HepG2 (cell line): ENCODE data around the gene RAB33B. TPM values are rescaled to one million over a fixed set of nuclear protein-coding genes. Genes with fewer than 3 reads are reported as not detected.

Experiments
- KIAA2018 ChIP-seq: sonication (generic); formaldehyde crosslinking; IDR thresholded peaks from 2 replicates; pipeline ENCODE4 v1.5.0; 2020; ENCODE audit warnings: mild to moderate bottlenecking, missing genetic modification reagents, borderline replicate concordance
- USF2 ChIP-seq, 2 experiments: sonication (generic) in 1 of 2; formaldehyde crosslinking in 1 of 2; IDR thresholded peaks; 2 replicates each; pipeline versions ENCODE4 v1.5.1 to v1.6.1; 2011 to 2020; ENCODE audit warnings: borderline replicate concordance in 1 of 2, low read depth in 1 of 2, low read length in 1 of 2, mild to moderate bottlenecking in 1 of 2, missing genetic modification reagents in 1 of 2, moderate library complexity in 1 of 2
- ZBTB14 ChIP-seq: sonication (generic); formaldehyde crosslinking; IDR thresholded peaks from 2 replicates; pipeline ENCODE4 v1.4.0; 2020; ENCODE audit warnings: missing genetic modification reagents
- ZNF484 ChIP-seq: sonication (generic); formaldehyde crosslinking; IDR thresholded peaks from 2 replicates; pipeline ENCODE4 v1.5.1; 2020; ENCODE audit warnings: mild to moderate bottlenecking, low read depth, missing genetic modification reagents, borderline replicate concordance
- ZNF512B ChIP-seq: sonication (generic); formaldehyde crosslinking; IDR thresholded peaks from 2 replicates; pipeline ENCODE4 v1.5.1; 2020; ENCODE audit warnings: missing genetic modification reagents, mild to moderate bottlenecking, borderline replicate concordance
- ZNF770 ChIP-seq: sonication (generic); formaldehyde crosslinking; IDR thresholded peaks from 2 replicates; pipeline ENCODE4 v1.5.0; 2020; ENCODE audit warnings: mild to moderate bottlenecking, missing genetic modification reagents
- ZNF883 ChIP-seq: sonication (generic); formaldehyde crosslinking; IDR thresholded peaks from 2 replicates; pipeline ENCODE4 v1.5.1; 2020; ENCODE audit warnings: mild to moderate bottlenecking, missing genetic modification reagents; ENCODE audit errors: not compliant biosample characterization
- polyA plus RNA-seq, 8 experiments: library from polyadenylated mRNA; depleted of rRNA in 3 of 8; stranded (reverse) in 7 of 8; unstranded in 1 of 8; fragments of >200 nt; fragmentation: Illumina TruSeq in 4 of 8; extraction: Trizol in 4 of 8; gene quantifications; 2 replicates each; pipeline versions ENCODE4 v1.2.1 to v1.2.3, GENCODE V29; 2011 to 2016; ENCODE audit warnings: low read depth in 4 of 8, missing spikeins in 1 of 8, mixed read lengths in 1 of 8; ENCODE audit not compliant: insufficient read depth in 1 of 8
- total RNA-seq, 5 experiments: library from RNA; depleted of rRNA; stranded (reverse); fragments of >200 nt; fragmentation: Illumina TruSeq; extraction: Trizol; gene quantifications; 2 replicates each; pipeline ENCODE4 v1.2.3, GENCODE V29; 2016; ENCODE audit warnings: low read depth in 1 of 5

Gene RAB33B
- total and polyA plus RNA-seq, 2 of the 13 experiments (the other 11 are each of a cell fraction or from before 2014, with no cell fraction given): 7.6 to 8.1 TPM

- TF ChIP-seq KIAA2018 (CRISPR knock-in tag) (no peak), ZNF512B (CRISPR knock-in tag) (no peak), ZNF883 (CRISPR knock-in tag) (no peak), ZBTB14 (CRISPR knock-in tag) (no peak), ZNF484 (CRISPR knock-in tag) (no peak), ZNF770 (no peak), USF2 (IDR thresholded peaks at IDR 0.05; ENCODE audit: low read depth, low read length) (no peak), USF2 (CRISPR knock-in tag; IDR thresholded peaks at IDR 0.05; ENCODE audit: borderline replicate concordance) (no peak)
Observed at GRCh38 chr4:139484783-139485311, 30.9 kb downstream of the RAB33B start (continued).
